PC-3 (cell line): ENCODE results near the gene PRM2.

Experiments
- EZH2 ChIP-seq: fragments of 300-600 bp; sonication (generic); IDR thresholded peaks from one replicate; pipeline ENCODE4 v1.6.1; 2017; ENCODE audit warnings: antibody characterized with exemption, mild to moderate bottlenecking, low read length; ENCODE audit not compliant: unreplicated experiment
- EZH2phosphoT487 ChIP-seq: fragments of 300-600 bp; sonication (generic); IDR thresholded peaks from 2 replicates; pipeline ENCODE4 v1.6.1; 2018; ENCODE audit warnings: mild to moderate bottlenecking, antibody characterized with exemption, low read length, borderline replicate concordance
- TF ChIP-seq, protein P1 (sequence below): fragments of 300-600 bp; sonication (generic); conservative IDR thresholded peaks from 2 replicates; pipeline ENCODE4 v1.5.1; 2017; ENCODE audit warnings: antibody characterized with exemption, low read depth, mild to moderate bottlenecking, low read length

DNA sequence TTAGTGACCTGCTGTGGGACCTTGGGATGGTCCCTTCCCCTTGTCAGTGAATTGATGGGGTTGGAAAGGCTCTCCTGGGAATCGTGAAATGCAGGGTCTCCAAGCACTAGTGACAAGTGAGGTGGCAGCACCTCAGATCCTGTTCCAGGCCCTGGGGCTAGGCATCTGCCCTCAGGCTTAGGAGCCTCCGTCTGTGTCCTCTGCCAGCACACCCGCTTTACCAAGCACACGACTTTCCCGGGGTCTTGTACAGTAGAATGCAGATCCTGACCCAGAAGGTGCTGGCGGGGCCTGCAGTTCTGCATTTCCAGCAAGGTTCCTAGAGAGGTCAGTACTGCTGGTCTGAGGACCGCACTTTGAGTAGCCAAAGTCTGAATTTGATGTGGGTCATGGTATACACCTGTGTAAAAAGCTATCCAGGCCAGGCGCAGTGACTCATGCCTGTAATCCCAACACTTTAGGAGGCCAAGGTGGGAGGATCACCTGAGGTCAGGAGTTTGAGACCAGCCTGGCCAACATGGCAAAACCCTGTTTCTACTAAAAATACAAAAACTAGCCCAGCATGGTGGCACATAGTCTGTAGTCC lies 38.1 kb upstream of the PRM2 start:
- TF ChIP-seq, protein P1, sequence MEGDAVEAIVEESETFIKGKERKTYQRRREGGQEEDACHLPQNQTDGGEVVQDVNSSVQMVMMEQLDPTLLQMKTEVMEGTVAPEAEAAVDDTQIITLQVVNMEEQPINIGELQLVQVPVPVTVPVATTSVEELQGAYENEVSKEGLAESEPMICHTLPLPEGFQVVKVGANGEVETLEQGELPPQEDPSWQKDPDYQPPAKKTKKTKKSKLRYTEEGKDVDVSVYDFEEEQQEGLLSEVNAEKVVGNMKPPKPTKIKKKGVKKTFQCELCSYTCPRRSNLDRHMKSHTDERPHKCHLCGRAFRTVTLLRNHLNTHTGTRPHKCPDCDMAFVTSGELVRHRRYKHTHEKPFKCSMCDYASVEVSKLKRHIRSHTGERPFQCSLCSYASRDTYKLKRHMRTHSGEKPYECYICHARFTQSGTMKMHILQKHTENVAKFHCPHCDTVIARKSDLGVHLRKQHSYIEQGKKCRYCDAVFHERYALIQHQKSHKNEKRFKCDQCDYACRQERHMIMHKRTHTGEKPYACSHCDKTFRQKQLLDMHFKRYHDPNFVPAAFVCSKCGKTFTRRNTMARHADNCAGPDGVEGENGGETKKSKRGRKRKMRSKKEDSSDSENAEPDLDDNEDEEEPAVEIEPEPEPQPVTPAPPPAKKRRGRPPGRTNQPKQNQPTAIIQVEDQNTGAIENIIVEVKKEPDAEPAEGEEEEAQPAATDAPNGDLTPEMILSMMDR, result no peak
- TF ChIP-seq EZH2phosphoT487 (no peak), EZH2 (no peak)
